SK-N-SH (cell line): ENCODE measurements around the gene SERPINB3. TPM values are rescaled to one million over a fixed set of nuclear protein-coding genes. Genes with fewer than 3 reads are reported as not detected.

Experiments used
- CTCF ChIA-PET: fragments of 300-600, 350-600 bp; formaldehyde crosslinking; extraction: SDS; loops from one replicate; lab custom pipeline; 2021; lab: Yijun Ruan, JAX
- POLR2A ChIA-PET: fragments of 350-600 bp; sonication (Branson Sonifier 250); formaldehyde crosslinking; extraction: SDS; loops from one replicate; lab custom pipeline; 2020; ENCODE audit warnings: antibody characterized with exemption, inconsistent platforms; lab: Yijun Ruan, JAX
- DNase-seq: peaks from one replicate; pipeline ENCODE4 v3.0.0; 2012
- H2AFZ ChIP-seq: fragments of 200-600 bp; sonication (generic); 2 replicates; pipeline ENCODE4 v1.8.1; 2016; ENCODE audit warnings: antibody characterized with exemption, mild to moderate bottlenecking, low read depth
- H3F3A ChIP-seq: fragments of 200-600 bp; sonication (generic); replicated peaks from 2 replicates; pipeline ENCODE3; 2016; ENCODE audit warnings: antibody characterized with exemption, mild to moderate bottlenecking; ENCODE audit not compliant: insufficient read depth
- H3K27ac ChIP-seq, 2 experiments: fragments of 200-500 bp in 1 of 2; fragments of 200-600 bp in 1 of 2; sonication (Bioruptor generic) in 1 of 2; sonication (generic), shearing (Covaris generic) in 1 of 2; 2 replicates each; pipeline versions ENCODE4 v1.5.1 to v1.6.1; 2014 to 2016; ENCODE audit warnings: low read depth in 2 of 2, inconsistent platforms in 1 of 2, low read length in 1 of 2, mild to moderate bottlenecking in 1 of 2, mixed read lengths in 1 of 2
- H3K27me3 ChIP-seq: fragments of 200-600 bp; sonication (generic), shearing (Covaris generic); 2 replicates; pipeline ENCODE4 v1.6.1; 2016; ENCODE audit warnings: mixed run types; ENCODE audit not compliant: insufficient read depth
- H3K36me3 ChIP-seq, 2 experiments: fragments of 200-500 bp in 1 of 2; fragments of 200-600 bp in 1 of 2; sonication (Bioruptor generic) in 1 of 2; sonication (generic) in 1 of 2; replicated peaks in 1 of 2; 2 replicates each; pipeline versions ENCODE3 to v1.5.1; 2014 to 2016; ENCODE audit warnings: low read length in 1 of 2, mild to moderate bottlenecking in 1 of 2; ENCODE audit not compliant: insufficient read depth in 2 of 2, control insufficient read depth in 1 of 2
- H3K4me1 ChIP-seq, 2 experiments: fragments of 200-500 bp in 1 of 2; fragments of 200-600 bp in 1 of 2; sonication (Bioruptor generic) in 1 of 2; sonication (generic), shearing (Covaris generic) in 1 of 2; 2 replicates each; pipeline versions ENCODE4 v1.5.1 to v1.6.1; 2014 to 2016; ENCODE audit warnings: low read depth in 1 of 2, low read length in 1 of 2, mixed run types in 1 of 2; ENCODE audit not compliant: insufficient read depth in 2 of 2, control insufficient read depth in 1 of 2
- H3K4me2 ChIP-seq: fragments of 200-600 bp; sonication (generic), shearing (Covaris generic); 2 replicates; pipeline ENCODE4 v1.6.1; 2017; ENCODE audit warnings: mixed run types
- H3K4me3 ChIP-seq, 2 experiments: fragments of 200-500 bp in 1 of 2; fragments of 200-600 bp in 1 of 2; sonication (Bioruptor generic) in 1 of 2; sonication (generic), shearing (Covaris generic) in 1 of 2; 2 replicates each; pipeline versions ENCODE4 v1.5.1 to v1.8.1; 2014 to 2016; ENCODE audit warnings: low read depth in 2 of 2, inconsistent platforms in 1 of 2, low read length in 1 of 2, mild to moderate bottlenecking in 1 of 2, mixed read lengths in 1 of 2, moderate library complexity in 1 of 2
- H3K79me2 ChIP-seq: fragments of 200-600 bp; sonication (generic); 2 replicates; pipeline ENCODE4 v1.8.1; 2017; ENCODE audit warnings: mild to moderate bottlenecking; ENCODE audit not compliant: insufficient read depth
- H3K9ac ChIP-seq: fragments of 200-600 bp; sonication (generic); 2 replicates; pipeline ENCODE4 v1.6.1; 2017; ENCODE audit warnings: mixed run types
- H3K9me2 ChIP-seq: fragments of 200-600 bp; sonication (generic); 2 replicates; pipeline ENCODE4 v1.6.1; 2017; ENCODE audit warnings: mixed run types
- H3K9me3 ChIP-seq: fragments of 200-600 bp; sonication (generic); 2 replicates; pipeline ENCODE4 v1.6.1; 2017; ENCODE audit warnings: mixed run types, mild to moderate bottlenecking, moderate library complexity
- H4K20me1 ChIP-seq: fragments of 200-600 bp; sonication (generic); 2 replicates; pipeline ENCODE4 v1.6.1; 2017; ENCODE audit warnings: mild to moderate bottlenecking, mixed run types; ENCODE audit not compliant: insufficient read depth
- EZH2phosphoT487 ChIP-seq: fragments of 200-600 bp; sonication (generic); IDR thresholded peaks from 2 replicates; pipeline ENCODE4 v1.6.1; 2017; ENCODE audit warnings: low read depth, mixed run types, mild to moderate bottlenecking, antibody characterized with exemption, moderate library complexity, borderline replicate concordance
- FOXJ3 ChIP-seq: sonication (generic); formaldehyde crosslinking; IDR thresholded peaks from 2 replicates; pipeline ENCODE4 v1.5.1; 2020; ENCODE audit warnings: mild to moderate bottlenecking, missing genetic modification reagents
- FOXM1 ChIP-seq: IDR thresholded peaks from 2 replicates; pipeline ENCODE4 v1.4.0; 2012; ENCODE audit warnings: low read depth, mild to moderate bottlenecking
- GABPA ChIP-seq: IDR thresholded peaks from 2 replicates; pipeline ENCODE4 v1.4.0; 2012; ENCODE audit warnings: low read depth, mild to moderate bottlenecking
- GATA2 ChIP-seq: sonication (generic); formaldehyde crosslinking; IDR thresholded peaks from 2 replicates; pipeline ENCODE4 v1.5.0; 2020; ENCODE audit warnings: mild to moderate bottlenecking, missing genetic modification reagents
- MEF2A ChIP-seq: IDR thresholded peaks from 2 replicates; pipeline ENCODE4 v1.4.0; 2012; ENCODE audit warnings: low read depth, borderline replicate concordance
- MXI1 ChIP-seq: IDR thresholded peaks from 2 replicates; pipeline ENCODE4 v1.6.1; 2012; ENCODE audit warnings: mild to moderate bottlenecking, low read depth, low read length, improper control_type of control experiment
- NFIC ChIP-seq: IDR thresholded peaks from 2 replicates; pipeline ENCODE4 v1.4.0; 2012; ENCODE audit warnings: borderline replicate concordance
- PBX3 ChIP-seq: IDR thresholded peaks from 2 replicates; pipeline ENCODE4; 2012
- POLR2AphosphoS5 ChIP-seq: IDR thresholded peaks from 2 replicates; pipeline ENCODE4 v1.6.1; 2012; ENCODE audit warnings: low read depth, low read length
- RXRA ChIP-seq: IDR thresholded peaks from 2 replicates; pipeline ENCODE4 v1.4.0; 2012; ENCODE audit warnings: low read depth, mild to moderate bottlenecking, borderline replicate concordance
- SIN3A ChIP-seq: IDR thresholded peaks from 2 replicates; pipeline ENCODE4 v1.6.1; 2012; ENCODE audit warnings: low read depth, mild to moderate bottlenecking, low read length, moderate library complexity, borderline replicate concordance
- SMC3 ChIP-seq: IDR thresholded peaks from 2 replicates; pipeline ENCODE4 v1.6.1; 2012; ENCODE audit warnings: low read depth, low read length, improper control_type of control experiment
- TCF12 ChIP-seq: IDR thresholded peaks from 2 replicates; pipeline ENCODE4 v1.4.0; 2012
- TEAD4 ChIP-seq: IDR thresholded peaks from 2 replicates; pipeline ENCODE4 v1.4.0; 2012; ENCODE audit warnings: mild to moderate bottlenecking, borderline replicate concordance; ENCODE audit not compliant: insufficient read depth
- USF2 ChIP-seq: fragments of 150-350 bp; IDR thresholded peaks from 2 replicates; pipeline ENCODE4 v1.6.1; 2017; ENCODE audit warnings: antibody characterized with exemption, low read length, low read depth, borderline replicate concordance
- WGBS: methylation state at CpG from one replicate; pipeline ENCODE4 v1.1.6; 2017; ENCODE audit warnings: low lambda C conversion rate; 5-methylcytosine and 5-hydroxymethylcytosine counted together
- polyA plus RNA-seq, 3 experiments: library from polyadenylated mRNA; depleted of rRNA; stranded (reverse); fragments of >200 nt; gene quantifications; 2 replicates each; pipeline ENCODE4 v1.2.3, GENCODE V29; 2012
- TF ChIP-seq, protein P1 (sequence below): IDR thresholded peaks from 2 replicates; pipeline ENCODE4 v1.4.0; 2012; ENCODE audit warnings: low read depth
- TF ChIP-seq, protein P2 (sequence below): fragments of 150-350 bp; IDR thresholded peaks from 2 replicates; pipeline ENCODE4 v1.6.1; 2016; ENCODE audit warnings: mild to moderate bottlenecking, low read depth, low read length
- TF ChIP-seq, protein P3 (sequence below): IDR thresholded peaks from 2 replicates; pipeline ENCODE4 v1.4.0; 2012; ENCODE audit warnings: low read depth, borderline replicate concordance

SERPINB3 gene
- polyA plus RNA-seq, 1 of the 3 experiments (the other 2 are of a cell fraction), result 0.07 TPM

GRCh38 chr18:63617049-63617914, 44.4 kb downstream of the SERPINB3 start:
- WGBS, result 9% methylated on average over 3 of the region's 3 CpGs
- no peaks in the 10 kb centered on the region for H3K9me2 ChIP-seq
- H2AFZ ChIP-seq, result no peak overlapping the region
- no peaks in the 10 kb centered on the region for H3K27me3 ChIP-seq
- no peaks in the 10 kb centered on the region for H3K4me1 ChIP-seq
- H3F3A ChIP-seq, result no peaks in the 10 kb centered on the region
- no peak overlapping the region for H3K4me2 ChIP-seq
- H3K36me3 ChIP-seq, result no peaks in the 10 kb centered on the region
- DNase-seq, result no peak
- no peaks in the 10 kb centered on the region for H3K9me3 ChIP-seq
- no peak overlapping the region for H3K4me3 ChIP-seq
- H3K79me2 ChIP-seq, result no peaks in the 10 kb centered on the region
- H4K20me1 ChIP-seq, result no peaks in the 10 kb centered on the region
- POLR2A ChIA-PET, result no interaction called here
- TF ChIP-seq MEF2A (no peak), GABPA (no peak), PBX3 (no peak), TEAD4 (no peak), MXI1 (no peak), POLR2AphosphoS5 (no peak), USF2 (no peak), FOXJ3 (CRISPR knock-in tag) (no peak), GATA2 (CRISPR knock-in tag) (no peak), TCF12 (no peak)
- TF ChIP-seq, protein P1, sequence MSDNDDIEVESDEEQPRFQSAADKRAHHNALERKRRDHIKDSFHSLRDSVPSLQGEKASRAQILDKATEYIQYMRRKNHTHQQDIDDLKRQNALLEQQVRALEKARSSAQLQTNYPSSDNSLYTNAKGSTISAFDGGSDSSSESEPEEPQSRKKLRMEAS, result no peak
- TF ChIP-seq, protein P2, sequence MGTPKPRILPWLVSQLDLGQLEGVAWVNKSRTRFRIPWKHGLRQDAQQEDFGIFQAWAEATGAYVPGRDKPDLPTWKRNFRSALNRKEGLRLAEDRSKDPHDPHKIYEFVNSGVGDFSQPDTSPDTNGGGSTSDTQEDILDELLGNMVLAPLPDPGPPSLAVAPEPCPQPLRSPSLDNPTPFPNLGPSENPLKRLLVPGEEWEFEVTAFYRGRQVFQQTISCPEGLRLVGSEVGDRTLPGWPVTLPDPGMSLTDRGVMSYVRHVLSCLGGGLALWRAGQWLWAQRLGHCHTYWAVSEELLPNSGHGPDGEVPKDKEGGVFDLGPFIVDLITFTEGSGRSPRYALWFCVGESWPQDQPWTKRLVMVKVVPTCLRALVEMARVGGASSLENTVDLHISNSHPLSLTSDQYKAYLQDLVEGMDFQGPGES, result no peak
- TF ChIP-seq, protein P3, sequence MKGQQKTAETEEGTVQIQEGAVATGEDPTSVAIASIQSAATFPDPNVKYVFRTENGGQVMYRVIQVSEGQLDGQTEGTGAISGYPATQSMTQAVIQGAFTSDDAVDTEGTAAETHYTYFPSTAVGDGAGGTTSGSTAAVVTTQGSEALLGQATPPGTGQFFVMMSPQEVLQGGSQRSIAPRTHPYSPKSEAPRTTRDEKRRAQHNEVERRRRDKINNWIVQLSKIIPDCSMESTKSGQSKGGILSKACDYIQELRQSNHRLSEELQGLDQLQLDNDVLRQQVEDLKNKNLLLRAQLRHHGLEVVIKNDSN, result no peak
- H3K27ac ChIP-seq, result no peak overlapping the region
- CTCF ChIA-PET, result no interaction called here
- H3K9ac ChIP-seq, result no peak overlapping the region

DNA sequence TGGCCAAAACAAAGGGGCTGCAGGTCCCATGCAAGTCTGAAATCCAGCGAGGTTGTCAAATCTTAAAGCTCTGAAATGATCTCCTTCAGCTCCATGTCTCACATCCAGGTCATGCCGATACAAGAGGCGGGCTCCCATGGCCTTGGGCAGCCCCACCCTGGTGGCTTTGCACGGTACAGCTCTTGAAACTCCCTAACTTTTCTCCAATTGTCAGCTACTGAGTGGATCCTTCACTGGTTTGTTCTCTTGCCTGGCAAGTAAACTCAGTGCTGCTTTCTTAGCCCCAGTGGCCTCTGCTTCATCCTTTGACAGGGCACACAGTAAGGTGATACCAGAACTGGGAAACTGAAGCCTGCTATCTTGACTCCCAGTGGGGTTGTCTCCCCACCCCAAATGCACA, 48.3 kb downstream of the SERPINB3 start:
- Histone ChIP-seq H3K9me2 (no peaks in the 10 kb centered on the region), H3K79me2 (no peaks in the 10 kb centered on the region), H3K27me3 (peaks cover 10% of the 10 kb centered on the region; the same call in 1 of the 2 replicates), H3K9me3 (no peaks in the 10 kb centered on the region), H3K4me3 (no peak overlapping the region), H3K36me3 (no peaks in the 10 kb centered on the region), H3K4me1 (no peaks in the 10 kb centered on the region), H3F3A (no peaks in the 10 kb centered on the region), H4K20me1 (no peaks in the 10 kb centered on the region), H3K27ac (no peak overlapping the region), H3K9ac (no peak overlapping the region), H3K4me2 (no peak overlapping the region), H2AFZ (no peak overlapping the region)
- no peak for DNase-seq
- ChIA-PET POLR2A (no interaction called here), CTCF (no interaction called here)
- 11% methylated on average over 4 of the region's 4 CpGs for WGBS
- TF ChIP-seq RXRA, result no peak
- no peak for TF ChIP-seq EZH2phosphoT487
- TF ChIP-seq FOXM1, result no peak
- no peak for TF ChIP-seq TCF12
- no peak for TF ChIP-seq NFIC
- TF ChIP-seq SIN3A, result no peak
- TF ChIP-seq, protein P2, result no peak
- TF ChIP-seq MEF2A, result no peak
- no peak for TF ChIP-seq SMC3
